ENCODE measurements around the gene SAC3D1. TPM values are rescaled to one million over a fixed set of nuclear protein-coding genes. Genes with fewer than 3 reads are reported as not detected.
"Not testable (repeated sequence)": the region's sequence is repeated elsewhere in the genome, so short reads cannot be mapped to it uniquely, and the experiment has no call there.

The SAC3D1 gene
- total RNA-seq, 1 donor from 2014 or later: 7.5 TPM

DNA sequence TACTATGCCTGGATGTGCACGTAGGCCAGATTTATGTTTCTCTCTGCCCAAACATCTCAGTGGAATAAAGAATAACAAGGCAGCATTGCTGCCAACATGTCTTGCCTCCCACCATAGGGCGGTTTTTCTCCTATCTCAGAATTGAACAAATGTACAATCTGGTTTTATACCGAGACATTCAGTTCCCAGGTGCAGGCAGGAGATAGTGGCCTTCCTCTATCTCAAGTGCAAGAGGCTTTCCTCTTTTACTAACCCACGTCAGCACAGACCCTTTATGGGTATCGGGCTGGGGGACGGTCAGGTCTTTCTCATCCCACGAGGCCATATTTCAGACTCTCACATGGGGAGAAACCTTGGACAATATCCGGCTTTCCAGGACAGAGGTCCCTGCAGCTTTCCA lies 17.5 kb upstream of the SAC3D1 start:
- not testable (repeated sequence) for DNase-seq (ENCODE audit: low read depth in 2 of 2)

DNA sequence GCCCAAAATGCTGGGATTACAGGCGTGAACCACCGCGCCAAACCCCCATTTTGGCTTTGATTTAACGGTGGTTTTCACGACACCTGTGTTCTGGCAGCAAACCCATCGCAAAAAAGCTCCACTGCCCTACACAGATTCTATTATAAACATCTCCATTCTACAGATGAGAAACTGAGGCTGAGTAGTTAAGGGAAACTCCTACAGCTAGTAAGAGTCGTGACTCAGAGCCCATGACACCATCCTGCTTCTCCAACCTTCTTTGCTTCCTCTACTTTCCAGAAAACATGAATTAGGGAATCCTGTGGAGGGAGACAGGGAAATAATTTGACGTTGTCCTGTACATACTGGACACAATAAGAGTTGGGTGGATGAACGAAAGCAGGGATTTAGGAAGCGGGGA lies 14.2 kb upstream of the SAC3D1 start:
- no peak for DNase-seq (ENCODE audit: low read depth in 2 of 2)

- DNase-seq (ENCODE audit: low read depth in 2 of 2): peak; percentile 97
Observed at GRCh38 chr11:65027213-65028067, 13.6 kb upstream of the SAC3D1 start, which contains the start of gene SNX15. Gene SNX15, plus strand, starts transcription at chr11:65027439. Its CDS starts 99 bp downstream, at chr11:65027538.

GRCh38 chr11:65032216-65032615 lies 8.8 kb upstream of the SAC3D1 start:
- DNase-seq (ENCODE audit: low read depth in 2 of 2): no peak

DNA sequence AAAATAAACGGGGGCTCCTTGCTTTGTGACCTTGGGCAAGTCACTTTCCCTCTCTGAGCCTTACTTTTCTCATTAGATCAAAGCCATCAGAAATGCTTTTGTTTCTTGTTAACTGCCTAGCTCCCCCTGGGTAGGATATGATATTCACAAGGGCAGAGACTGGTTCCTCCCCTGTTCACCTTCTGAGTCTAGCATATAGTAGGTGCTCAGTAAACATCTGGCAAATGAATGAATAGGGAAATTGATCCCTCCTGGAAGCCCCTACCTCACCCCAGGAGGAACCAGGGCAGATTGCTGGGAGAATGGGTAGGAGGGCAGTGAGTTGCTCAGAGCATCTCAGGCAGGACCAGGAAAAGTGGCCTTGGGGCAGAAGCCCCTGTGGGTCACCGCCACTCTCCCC lies 6.6 kb upstream of the SAC3D1 start:
- DNase-seq (ENCODE audit: low read depth in 2 of 2): no peak

DNA sequence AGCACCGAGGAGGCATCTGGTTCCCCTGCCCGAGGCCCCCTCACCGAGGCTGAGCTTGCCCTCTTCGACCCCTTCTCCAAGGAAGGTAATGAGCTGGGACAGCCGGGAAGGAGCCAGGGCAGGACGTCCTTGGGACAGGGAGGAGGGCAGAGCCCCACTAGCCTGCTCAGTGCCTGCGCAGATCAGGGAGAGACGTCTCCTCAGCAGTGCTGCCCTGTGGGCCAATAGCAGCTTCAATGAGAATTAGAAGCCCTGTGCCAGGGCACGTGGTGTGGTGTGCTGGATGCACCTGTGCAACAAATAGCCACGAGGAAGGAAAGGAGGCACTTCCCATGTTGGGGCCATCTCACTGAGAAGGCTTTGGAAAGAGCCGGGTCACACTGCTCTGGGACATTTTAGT lies 5.4 kb upstream of the SAC3D1 start:
- no peak for DNase-seq (ENCODE audit: low read depth in 2 of 2)

DNA sequence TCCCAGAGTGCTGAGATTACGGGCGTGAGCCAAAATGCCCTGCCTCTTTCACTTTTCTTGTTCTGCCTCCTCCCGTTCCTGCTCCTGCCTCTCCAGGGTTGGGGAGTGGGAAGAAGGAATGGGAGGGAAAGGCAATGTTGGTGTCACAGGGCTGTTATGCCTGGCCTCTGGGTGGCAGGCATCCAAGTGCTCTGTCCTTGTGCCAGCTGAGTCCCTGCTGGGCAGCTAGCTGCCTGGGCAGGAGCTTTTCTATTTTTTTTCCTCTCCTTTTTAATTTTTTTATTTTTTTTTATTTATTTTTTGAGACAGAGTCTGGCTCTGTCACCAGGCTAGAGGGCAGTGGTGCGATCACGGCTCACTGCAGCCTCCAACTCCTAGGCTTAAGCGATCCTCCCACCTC lies 4.1 kb upstream of the SAC3D1 start:
- no peak for DNase-seq (ENCODE audit: low read depth in 2 of 2)

DNA sequence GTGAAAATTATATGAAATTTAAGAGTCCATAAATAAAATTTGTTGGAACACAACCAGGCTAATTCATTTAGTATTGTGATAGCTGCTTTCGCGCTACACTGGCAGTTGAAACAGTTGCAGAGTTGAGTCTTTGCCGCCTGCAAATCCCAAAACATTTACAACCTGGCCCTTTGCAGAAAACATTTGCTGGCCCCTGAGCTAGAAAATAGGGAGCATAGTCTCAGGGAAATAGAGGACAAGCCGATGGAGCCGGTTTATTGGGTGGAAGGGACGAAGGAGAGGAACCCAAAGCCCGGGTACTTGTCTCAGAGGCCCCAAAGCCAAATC lies 527 bp upstream of the SAC3D1 start:
- no peak for DNase-seq (ENCODE audit: low read depth in 2 of 2)

GRCh38 chr11:65042891-65043290 lies 1.9 kb downstream of the SAC3D1 start:
- DNase-seq (ENCODE audit: low read depth in 2 of 2): no peak

DNA sequence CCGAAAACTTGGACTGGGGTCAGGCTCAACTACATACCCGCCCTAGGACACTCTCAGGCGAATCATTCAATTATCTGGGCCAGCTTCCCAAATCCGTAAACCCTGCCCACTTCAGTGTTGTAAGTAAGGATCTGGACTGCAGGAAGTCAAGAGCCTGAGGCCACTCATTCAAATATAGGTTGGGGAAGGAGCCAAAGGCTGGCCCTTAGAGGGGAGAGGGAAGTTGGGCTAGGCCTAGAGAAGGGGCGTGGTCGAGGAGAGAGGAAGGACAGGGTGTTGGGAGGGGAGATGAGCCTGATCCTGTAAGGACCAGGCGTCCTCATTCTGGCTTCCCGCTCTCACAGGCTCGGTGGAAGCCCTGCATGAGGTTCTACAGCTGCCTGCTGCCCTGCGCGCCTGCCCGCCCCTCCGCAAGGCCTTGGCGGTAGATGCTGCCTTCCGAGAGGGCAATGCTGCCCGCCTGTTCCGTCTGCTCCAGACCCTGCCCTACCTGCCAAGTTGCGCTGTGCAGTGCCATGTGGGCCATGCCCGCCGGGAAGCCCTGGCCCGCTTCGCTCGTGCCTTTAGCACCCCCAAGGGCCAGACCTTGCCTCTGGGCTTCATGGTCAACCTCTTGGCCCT lies 3.0 kb downstream of the SAC3D1 start:
- no peak for DNase-seq (ENCODE audit: low read depth in 2 of 2)

DNA sequence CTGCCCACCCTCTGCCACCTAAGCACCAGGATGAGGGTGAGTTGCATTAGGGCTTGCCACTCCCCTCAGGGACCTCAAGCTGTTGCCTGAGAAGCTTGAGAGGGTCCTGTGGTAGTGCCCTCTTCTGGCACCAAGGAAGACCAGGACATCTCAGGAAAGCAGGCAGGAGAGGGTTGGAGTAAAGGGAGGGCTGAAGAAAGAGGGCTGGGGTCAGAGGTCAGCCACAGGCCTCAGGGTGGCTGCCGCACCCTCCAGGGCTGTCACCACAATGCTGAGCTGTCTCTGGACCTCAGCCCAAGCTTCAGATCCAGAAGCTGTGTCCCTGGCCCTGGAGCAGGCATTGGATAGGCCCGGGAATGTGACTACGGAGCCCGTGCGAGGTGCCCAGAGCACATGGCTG lies 4.1 kb downstream of the SAC3D1 start:
- no peak for DNase-seq (ENCODE audit: low read depth in 2 of 2)

GRCh38 chr11:65045728-65046127 lies 4.7 kb downstream of the SAC3D1 start:
- DNase-seq (ENCODE audit: low read depth in 2 of 2): no peak

- DNase-seq (ENCODE audit: low read depth in 2 of 2): peak in 1 of 2 donors; percentile 6
Observed at GRCh38 chr11:65047581-65048422, 6.8 kb downstream of the SAC3D1 start.

GRCh38 chr11:65051398-65051858 lies 10.4 kb downstream of the SAC3D1 start:
- no peak for DNase-seq (ENCODE audit: low read depth in 2 of 2)

DNA sequence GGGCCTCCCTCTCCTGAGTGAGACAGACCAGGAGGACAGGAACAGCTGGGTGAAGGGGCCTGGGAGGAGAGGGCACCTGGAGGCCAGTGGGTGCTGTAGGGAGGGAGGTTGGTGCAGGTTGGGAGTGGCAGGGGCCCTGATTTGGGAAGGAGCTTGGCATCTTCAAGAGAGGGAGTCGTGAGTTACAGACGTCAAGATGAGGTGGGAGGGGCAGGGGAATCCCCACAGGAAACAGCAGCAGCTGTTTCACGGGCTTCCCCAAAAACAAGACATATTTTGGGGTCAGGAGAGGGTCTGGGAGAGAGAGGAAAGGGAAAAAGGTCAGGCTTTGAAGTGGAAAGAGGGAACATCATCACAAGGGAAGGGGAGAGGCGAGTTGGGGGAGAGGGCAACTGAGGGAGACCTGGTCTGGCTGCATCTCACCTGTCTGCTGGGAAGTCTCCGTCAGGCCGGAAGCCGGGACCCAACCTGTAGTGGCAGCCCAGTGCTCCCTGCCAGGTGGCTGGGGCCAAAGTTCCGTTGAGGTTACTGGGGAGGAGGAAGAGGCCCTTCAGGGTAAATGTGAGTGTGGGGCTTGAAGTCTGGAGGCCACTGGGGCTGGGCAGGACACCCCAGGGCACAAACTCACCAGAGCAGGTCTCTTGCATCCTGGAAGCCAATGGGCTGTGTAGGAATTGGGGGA lies 13.0 kb downstream of the SAC3D1 start:
- no peak for DNase-seq (ENCODE audit: low read depth in 2 of 2)

DNA sequence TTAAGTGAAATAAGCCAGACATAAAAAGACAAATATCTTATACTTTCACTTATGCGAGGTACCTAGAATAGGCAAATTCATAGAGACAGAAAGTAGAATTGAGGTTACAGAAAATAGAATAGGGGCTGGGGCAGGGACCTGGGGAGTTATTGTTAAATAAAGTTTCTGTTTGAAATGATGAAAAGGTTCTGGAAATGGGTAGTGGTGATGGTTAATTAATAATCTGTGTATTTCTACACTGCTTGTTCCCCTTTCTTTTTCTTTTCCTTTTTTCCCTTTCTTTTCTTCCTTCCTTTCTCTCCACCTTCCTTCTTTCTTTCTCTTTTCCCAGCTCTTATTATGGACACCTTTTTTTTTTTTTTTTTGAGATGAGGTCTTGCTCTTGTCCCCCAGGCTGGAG lies 14.5 kb downstream of the SAC3D1 start:
- no peak for DNase-seq (ENCODE audit: low read depth in 2 of 2)

GRCh38 chr11:65056999-65057398 lies 16.0 kb downstream of the SAC3D1 start:
- no peak for DNase-seq (ENCODE audit: low read depth in 2 of 2)

DNA sequence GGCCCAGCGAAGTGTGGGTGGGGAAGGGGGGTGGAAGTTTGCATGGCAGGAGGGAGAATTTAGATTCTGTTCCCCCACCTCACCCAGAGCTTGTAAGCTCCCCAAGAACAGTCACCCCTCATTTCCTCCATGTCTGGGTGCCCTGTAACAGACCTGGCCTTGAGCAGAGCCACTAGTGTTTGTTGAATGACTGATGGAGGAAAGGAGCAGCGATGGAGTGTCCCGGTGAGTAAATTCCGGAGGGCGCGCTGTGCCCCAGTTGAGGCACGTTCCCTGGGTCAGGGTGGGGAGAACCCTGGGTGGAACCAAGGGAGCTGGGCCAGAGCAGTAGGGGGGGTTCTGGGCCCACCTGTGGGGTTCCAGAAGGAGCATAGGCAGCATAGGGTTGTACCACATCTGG lies 16.5 kb downstream of the SAC3D1 start:
- DNase-seq (ENCODE audit: low read depth in 2 of 2): no peak

GRCh38 chr11:65058012-65058411 lies 17.0 kb downstream of the SAC3D1 start:
- no peak for DNase-seq (ENCODE audit: low read depth in 2 of 2)

DNA sequence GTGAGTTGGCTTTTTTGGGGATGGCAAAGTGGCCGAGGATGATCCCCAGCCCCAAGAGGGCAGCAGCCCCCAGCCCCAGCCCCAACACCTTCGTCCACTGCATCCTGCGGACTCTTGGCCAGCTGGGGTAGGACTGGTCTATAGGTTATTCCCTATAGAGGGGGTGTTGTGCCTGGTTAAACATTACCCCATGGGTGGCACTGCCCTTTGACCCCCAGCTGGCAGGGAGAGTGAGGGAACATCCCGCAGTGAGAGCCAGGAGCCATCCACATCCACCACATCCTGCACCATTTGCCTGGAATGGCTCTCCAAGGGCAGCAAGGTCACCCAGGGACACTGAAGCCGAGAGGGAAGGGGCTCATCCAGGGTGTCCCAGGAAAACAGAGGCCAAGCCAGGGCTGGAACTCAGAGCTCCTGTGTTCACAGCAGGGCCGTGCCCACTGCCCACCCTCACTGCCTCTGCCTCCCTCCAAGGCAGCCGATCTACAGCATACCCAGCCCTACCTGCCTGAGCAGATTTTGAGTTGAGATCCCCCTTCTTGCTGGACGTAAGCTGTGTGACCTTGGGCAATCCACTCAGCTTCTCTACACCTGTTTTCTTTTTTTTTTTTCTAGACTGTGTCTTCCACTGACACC lies 17.5 kb downstream of the SAC3D1 start, which contains the start of gene NAALADL1:
Gene NAALADL1, minus strand, starts transcription at position 135 of the 636 bp plus-strand sequence. Its CDS starts 32 bp downstream, at position 103.
- no peak for DNase-seq (ENCODE audit: low read depth in 2 of 2)

DNA sequence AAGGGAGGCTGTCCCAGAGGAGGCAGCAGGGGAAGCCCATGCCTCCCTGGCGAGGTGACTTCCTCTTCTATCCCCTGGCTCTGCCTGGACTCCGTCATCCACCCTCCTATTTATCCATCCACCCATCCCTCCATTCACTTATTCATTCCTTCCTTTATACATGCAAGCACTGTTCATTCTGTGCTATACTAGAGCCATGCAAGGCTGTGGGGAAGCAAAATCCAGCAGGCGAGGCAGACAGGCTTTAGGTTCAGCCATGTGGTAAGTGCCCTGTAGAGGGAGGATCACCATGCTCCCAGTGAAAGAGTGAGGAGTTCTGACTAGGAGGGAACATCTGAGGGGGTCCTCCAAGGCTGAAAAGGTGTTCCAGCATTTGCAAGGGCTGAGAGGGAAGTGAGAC lies 18.5 kb downstream of the SAC3D1 start:
- DNase-seq (ENCODE audit: low read depth in 2 of 2): no peak

Data from lung microvascular endothelial cell (primary cell).